GM19438 (cell line): ENCODE results near the gene NSUN2.
"Not testable (repeated sequence)": the region's sequence is repeated elsewhere in the genome, so short reads cannot be mapped to it uniquely, and the experiment has no call there.

Experiments
- ATAC-seq: cut with Tn5 transposase; IDR thresholded peaks from one replicate; pipeline ENCODE4 v1.9.1; 2021; ENCODE audit warnings: low read depth; ENCODE audit not compliant: unreplicated experiment

The NSUN2 gene

GRCh38 chr5:6585168-6585567 is 47.7 kb downstream of the NSUN2 start:
- no peak for ATAC-seq

- ATAC-seq, result no peak
These were observed 48.1 kb downstream of the NSUN2 start for GRCh38 chr5:6584727-6585126.

DNA sequence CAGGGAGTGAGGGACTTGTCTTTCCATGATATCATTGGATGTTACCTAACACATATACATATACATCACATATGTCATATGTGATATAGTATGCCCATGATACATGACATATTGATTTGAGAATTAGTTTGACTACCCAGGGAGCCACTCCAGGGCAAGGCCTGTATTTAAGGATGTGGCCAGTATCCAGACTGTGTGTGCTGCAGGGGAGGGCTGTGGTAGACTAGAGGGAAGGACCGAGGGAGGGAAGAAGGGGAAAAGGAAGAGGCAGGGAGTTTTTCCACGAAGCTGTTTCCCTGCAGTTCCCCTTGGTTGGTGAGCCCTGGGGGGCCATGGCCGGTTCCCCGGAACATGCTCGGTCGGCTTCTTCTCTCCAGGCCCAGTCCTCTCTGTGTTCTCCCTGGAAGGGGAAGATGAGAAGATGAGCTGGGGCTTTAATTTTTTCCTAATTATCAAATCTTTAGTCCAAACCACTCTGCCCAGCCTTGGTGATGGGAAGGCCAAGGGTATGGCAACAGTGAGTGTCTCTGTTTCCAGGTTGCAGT is 48.7 kb downstream of the NSUN2 start:
- ATAC-seq, result no peak

DNA sequence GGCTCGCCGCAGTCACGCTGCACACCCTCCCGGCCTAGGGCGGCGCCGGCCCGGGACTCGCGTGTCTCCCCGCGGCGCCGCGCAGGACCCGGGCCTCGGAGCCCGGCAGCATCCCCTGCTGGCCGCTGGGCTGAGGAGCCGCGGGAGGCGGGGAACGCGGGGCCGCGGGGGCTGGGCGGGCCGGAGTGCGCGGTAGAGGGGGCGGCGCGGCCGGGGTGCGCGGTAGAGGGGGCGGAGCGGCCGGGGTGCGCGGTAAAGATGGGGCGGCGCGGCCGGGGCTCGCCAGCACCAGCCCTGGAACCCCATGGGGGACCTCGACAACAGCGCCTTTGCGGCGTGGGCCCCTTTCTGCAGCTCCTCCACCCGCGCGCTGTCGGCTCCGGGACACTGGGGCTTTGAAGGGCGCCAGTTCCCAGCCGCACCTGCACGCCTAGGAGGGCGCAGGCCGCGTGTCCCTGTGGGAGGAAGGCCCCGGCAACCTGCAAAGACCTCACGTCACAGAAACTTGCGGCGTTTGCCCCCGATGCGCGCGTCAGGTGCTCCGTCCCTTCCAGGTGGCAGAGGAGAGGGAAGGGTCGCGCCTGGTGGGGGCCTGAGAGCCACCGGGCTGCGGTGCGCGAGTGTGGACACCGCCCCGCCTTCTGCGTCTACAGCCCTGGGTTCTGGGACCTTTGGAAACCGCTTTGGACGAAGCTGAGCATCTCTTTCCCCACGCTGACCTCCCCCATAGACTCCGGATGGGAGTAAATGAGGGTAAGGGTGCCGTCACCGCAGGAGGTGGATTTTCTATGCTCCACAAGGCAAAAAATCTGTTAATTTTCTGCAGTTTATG is 49.6 kb downstream of the NSUN2 start:
- peak; percentile 54 for ATAC-seq

- ATAC-seq, result no peak
These were observed 50.3 kb downstream of the NSUN2 start for GRCh38 chr5:6582507-6583048.

DNA sequence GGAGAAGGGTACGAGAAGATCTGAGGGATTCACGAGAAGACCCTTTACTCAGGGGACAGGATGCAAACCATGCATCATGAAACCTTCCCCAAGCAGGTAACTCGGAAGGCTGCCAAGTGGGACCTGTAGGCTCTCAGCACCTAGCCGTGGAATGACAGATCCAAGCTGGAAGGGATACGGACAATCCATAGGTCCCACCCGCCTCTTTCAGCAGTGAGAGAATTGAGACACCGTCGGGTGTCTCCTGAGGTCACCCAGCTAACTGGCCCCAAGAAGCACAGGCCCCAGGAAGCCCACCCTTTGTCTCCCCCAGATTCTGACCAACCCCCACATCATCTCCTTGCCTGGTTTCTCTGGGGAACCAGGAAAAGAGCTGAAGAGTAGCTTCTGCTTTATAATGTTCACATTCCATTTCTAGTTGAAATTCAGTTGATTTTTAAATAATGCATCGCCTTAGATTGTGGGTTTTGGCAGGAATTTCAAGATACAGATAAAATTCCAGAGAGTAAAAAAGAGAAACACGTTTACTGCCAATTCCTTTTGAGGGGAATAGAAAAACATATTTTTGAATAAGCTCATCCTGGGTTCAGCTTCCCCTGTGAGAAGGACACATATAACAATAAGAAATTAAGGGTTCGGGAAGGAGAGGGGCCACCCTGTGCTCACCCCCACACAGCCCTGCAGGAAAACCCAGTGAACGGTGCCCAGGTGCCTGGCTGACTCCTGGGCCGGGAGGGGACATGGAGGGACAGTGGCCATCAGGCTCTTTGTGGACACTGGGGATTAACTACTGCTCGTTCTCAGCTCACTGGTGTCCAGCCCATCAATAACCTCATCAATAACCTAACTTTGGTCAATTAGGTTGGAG is 51.1 kb downstream of the NSUN2 start:
- no peak for ATAC-seq

- ATAC-seq, result no peak
These were observed 51.8 kb downstream of the NSUN2 start for GRCh38 chr5:6581090-6581489.

DNA sequence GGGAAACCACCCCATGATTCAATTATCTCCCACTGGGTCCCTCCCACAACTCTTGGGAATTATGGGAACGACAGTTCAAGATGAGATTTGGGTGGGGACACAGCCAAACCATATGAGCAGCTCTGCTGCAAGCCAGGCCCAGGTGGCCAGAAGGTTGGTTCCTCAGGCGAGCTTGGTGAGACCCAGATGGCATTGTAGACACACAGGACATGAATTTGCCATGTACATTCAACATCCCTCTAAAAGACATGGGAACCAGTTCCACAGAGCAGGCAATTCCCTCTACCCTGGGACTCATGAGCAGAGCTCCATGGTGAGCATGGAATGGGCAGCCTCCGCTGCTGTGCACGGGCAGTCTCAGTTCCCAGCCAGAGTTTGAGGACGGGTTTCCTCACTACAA is 53.3 kb downstream of the NSUN2 start:
- no peak for ATAC-seq

- ATAC-seq, result no peak
These were observed 54.0 kb downstream of the NSUN2 start for GRCh38 chr5:6578676-6579343.

- ATAC-seq, result no peak
These were observed 55.9 kb downstream of the NSUN2 start for GRCh38 chr5:6576861-6577501.

DNA sequence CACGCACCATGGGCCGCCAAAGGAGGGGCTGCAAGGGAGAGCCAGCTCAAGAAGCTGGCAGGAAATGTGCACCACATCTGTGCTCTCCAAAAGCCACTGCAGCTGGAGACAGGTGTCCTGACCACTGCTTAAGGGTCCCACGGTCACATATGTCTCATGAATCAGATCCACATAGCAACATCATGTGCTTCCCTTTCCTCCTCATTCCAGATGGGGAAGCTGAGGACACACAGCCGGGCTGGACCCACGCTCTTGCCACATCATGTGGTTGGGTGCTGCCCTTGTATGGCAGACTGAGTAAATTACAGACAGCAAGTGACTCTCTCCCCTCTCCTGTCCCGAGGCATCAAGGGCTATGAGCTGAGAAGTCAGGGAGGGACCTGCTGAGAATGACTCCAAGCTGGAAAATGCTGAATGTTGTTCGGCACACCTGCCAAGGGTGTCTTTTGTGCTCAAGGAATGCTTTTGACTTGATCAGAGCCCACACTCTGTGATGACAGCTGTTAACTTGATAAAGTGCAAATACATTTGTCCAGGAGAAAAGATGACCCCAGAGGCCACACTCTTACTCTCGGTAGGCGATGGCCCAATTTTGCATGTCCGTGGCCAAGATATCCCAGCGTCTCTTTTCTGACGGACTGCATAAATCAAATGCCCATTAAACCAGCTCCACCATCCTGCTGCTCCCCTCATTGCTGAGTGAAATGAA is 58.2 kb downstream of the NSUN2 start:
- no peak for ATAC-seq

DNA sequence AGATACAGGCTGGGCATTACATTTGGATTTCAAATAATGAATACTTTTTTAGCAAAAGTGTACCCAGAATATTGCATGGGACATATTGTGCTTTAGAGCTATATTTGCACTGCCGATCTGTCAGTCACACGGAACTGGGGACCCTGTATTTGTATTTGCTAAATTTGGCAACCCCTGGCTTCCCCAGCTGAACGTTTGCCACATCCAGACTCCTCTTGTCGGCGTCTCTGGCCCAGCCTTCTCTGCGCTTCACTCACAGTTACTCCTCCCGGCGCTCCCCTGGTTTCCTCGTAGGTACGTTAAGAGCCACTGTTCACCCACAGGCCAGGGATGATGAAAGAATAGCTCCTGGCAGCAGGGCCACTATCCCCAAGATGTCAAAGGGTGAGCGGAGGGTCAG is 58.7 kb downstream of the NSUN2 start:
- ATAC-seq, result no peak

- ATAC-seq, result no peak
These were observed 59.2 kb downstream of the NSUN2 start for GRCh38 chr5:6573651-6574101.

DNA sequence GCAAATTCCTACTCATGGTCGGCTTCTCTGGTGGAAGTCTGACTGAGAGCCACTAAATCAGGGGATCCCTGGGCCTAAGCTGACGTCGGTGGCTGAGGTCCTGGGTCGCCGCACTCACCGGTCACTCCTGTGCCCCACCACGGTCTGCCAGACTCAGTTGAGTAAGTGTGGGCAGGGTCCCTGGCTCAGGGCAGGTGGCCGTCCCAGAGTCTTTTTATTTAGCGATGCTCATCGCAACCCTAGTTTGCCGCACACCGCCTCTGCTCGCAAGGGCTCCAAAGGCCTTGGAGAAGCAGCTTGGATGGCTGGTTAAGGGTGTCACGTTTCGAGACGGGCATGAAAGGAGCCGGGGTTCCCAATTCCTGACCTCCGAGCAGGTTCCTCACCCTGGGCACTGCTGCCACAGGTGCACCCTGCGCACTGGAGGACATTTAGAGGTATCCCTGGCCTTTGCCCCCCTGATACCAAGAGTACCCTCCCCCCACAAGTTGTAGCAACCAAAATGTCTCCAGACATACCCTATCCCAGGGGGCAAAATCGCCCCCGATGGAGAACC is 59.9 kb downstream of the NSUN2 start:
- ATAC-seq, result no peak

DNA sequence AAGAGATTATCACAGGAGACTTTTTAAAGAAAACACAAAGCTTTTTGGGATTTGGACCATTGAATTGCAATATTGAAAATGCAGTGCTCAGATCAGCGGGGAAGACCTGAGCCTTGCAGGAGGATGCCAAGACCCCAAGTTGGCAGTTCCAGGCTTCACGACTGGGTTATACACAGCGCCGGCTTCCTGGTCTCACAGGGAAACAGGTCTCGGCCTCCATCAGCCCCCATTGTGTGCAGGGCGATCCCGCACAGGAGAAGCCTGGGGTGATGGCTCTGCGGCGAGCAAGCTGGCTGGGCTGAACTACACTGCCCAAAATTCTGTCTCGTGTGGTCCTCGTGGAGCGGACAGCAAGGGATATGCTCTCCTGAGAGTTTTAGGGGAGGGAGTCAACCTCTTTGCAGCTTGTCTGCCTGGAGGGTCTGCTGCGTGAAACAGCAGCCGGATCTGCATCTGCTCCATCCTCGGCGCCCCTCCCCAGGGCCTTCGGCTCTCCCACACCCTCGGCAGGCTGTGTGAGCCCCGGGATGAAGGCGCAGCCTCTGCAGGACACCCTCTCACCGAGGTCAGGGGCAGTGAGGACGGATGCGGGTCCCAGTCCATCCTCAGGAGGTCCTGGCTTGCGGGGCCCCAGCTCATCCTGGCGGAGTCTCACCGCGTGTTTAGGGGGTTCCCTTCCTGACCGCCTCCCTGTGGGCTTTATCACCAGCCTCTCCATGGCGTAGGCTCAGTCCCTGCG is 60.6 kb downstream of the NSUN2 start:
- no peak for ATAC-seq

DNA sequence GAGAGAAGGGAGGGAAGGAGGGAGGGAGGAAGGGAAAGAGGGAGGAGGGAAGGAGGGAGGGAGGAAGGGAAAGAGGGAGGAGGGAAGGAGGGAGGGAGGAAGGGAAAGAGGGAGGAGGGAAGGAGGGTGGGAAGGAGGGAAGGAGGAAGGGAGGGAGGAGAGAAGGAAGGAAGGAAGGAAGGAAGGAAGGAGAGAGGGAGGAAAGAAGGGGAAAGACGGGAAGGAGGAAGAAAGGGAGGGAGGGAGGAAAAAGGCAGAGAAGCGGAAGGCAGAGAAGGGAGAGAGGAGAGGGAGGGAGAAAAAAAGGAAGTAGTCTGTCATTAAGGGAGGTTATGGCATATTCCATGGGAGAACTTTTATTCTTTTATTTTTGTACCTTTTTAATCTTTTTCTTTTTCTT is 61.2 kb downstream of the NSUN2 start:
- not testable (repeated sequence) for ATAC-seq

DNA sequence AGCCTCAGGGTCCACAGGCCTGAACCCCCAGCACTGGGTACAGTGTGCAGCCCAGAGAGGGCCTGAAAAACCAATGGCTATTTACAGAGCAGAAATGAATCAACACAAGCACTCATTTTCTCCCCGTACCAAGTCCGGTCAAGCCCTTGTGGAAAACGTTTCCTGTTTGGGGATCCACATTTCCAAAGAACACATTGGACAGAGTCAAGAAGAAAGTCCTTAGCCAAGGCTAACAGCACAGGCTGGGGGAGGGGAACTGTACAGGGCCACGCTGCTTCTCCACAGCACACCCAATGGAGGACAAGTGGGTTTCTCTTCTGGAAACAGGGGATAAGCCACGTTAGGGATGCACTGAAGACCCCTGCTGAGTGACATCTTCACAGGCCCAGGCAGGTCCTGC is 62.3 kb downstream of the NSUN2 start:
- ATAC-seq, result no peak

- ATAC-seq, result no peak
These were observed 64.0 kb downstream of the NSUN2 start for GRCh38 chr5:6568889-6569288.
